Measurements from ENCODE around the gene CLDND2. TPM values are rescaled to one million over a fixed set of nuclear protein-coding genes. Genes with fewer than 3 reads are reported as not detected.
"Not testable (repeated sequence)": the region's sequence is repeated elsewhere in the genome, so short reads cannot be mapped to it uniquely, and the experiment has no call there.

CLDND2 gene, protein sequence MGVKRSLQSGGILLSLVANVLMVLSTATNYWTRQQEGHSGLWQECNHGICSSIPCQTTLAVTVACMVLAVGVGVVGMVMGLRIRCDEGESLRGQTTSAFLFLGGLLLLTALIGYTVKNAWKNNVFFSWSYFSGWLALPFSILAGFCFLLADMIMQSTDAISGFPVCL
- total RNA-seq = 1 to 10 TPM in 2 of 6 donors, under 1 TPM in 1, not detected in 3; 0.89 to 3.0 (median 1.7) TPM

DNA sequence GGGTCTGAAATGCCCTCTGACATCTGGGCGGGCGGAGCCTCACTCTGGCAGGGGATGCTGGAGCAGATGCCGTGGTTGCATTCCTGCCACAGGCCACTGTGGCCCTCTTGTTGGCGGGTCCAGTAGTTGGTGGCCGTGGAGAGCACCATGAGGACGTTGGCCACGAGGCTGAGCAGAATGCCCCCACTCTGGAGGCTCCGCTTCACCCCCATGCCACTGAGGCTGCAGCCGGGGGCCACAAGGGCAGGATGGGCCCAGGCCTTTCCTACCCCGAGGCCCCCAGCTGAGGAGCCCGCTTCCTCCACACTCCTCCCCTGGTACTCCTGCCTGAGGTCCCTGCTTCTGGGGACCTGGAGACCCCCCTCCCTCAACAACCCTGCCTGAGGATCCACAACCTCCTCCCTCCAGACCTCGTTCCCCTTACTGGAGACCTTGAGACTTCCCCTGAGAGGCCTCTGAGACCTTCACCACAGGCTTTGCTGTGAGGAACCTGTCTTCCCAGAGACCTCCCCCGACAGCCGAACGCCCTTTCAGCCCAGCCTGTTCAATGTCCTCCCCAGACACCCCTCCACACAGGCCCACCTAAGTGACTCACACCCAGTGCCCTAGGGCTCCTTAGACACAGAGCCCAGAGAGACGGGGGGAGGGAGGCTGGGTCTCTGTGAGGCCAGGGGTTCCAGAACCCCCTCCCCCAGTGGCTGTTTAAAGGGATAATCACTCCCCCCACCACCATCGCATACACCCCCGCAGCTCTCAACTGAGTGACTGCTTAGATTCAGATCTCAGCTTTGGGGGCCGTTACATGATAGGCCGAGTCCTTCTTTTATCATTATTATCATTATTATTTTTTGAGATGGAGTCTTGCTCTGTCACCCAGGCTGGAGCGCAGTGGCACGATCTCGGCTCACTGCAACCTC lies at the start of gene CLDND2:
Gene CLDND2 (minus strand): TSS at position 638 of the 917 bp plus-strand sequence. CDS start 426 bp downstream, at position 212.
- H3K27ac ChIP-seq = peak within 1 kb of the TSS; percentile 69 to 99 (median 92)
- ATAC-seq (ENCODE audit: low FRiP score in 2 of 2) = no peak
- H3K9me3 ChIP-seq = no peaks in the 10 kb centered on the region
- WGBS, 2 donors = 57 to 72% methylated on average over 14 to 21 of the region's 23 CpGs
- TF ChIP-seq POLR2A (IDR thresholded peaks at IDR 0.05) (no peak), EP300 (IDR thresholded peaks at IDR 0.05) (no peak), POLR2AphosphoS5 (IDR thresholded peaks at IDR 0.05) (no peak)
- TF ChIP-seq, protein P1, sequence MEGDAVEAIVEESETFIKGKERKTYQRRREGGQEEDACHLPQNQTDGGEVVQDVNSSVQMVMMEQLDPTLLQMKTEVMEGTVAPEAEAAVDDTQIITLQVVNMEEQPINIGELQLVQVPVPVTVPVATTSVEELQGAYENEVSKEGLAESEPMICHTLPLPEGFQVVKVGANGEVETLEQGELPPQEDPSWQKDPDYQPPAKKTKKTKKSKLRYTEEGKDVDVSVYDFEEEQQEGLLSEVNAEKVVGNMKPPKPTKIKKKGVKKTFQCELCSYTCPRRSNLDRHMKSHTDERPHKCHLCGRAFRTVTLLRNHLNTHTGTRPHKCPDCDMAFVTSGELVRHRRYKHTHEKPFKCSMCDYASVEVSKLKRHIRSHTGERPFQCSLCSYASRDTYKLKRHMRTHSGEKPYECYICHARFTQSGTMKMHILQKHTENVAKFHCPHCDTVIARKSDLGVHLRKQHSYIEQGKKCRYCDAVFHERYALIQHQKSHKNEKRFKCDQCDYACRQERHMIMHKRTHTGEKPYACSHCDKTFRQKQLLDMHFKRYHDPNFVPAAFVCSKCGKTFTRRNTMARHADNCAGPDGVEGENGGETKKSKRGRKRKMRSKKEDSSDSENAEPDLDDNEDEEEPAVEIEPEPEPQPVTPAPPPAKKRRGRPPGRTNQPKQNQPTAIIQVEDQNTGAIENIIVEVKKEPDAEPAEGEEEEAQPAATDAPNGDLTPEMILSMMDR (IDR thresholded peaks at IDR 0.05) = no peak
- H3K4me3 ChIP-seq = peak within 1 kb of the TSS; percentile 64 to 86 (median 70)
- peaks cover 16 to 29% (median 25%) of the 10 kb centered on the region in 4 donors for H3K4me1 ChIP-seq
- no peaks in the 10 kb centered on the region for H3K36me3 ChIP-seq
- DNase-seq = no peak
- H3K27me3 ChIP-seq = no peaks in the 10 kb centered on the region

DNA sequence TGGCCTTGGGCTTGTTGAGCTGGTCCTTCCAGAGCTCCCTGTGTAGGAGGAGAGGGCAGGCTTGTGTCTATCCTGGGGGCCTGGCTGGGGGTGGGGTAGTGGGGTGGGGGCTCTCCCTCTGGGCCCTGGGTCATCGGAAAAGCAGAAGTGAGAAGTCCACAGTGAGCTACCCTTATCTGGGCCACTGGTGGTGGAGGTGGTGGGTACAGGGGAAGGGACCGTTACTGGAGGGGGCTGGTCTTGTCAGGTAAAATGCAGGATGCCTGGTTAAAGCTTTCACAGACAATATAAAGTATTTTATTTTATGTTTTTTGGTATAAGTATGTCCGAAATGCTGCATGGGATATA lies 49.0 kb upstream of the CLDND2 start:
- Histone ChIP-seq H3K27ac (peak overlapping the region; percentile 67 to 80 (median 77)), H3K9me3 (no peaks in the 10 kb centered on the region), H3K27me3 (peaks cover 0 to 3% (median 0%) of the 10 kb centered on the region in 4 donors), H3K4me1 (peaks cover 0 to 9% (median 3%) of the 10 kb centered on the region in 4 donors), H3K36me3 (no peaks in the 10 kb centered on the region), H3K4me3 (no peak overlapping the region)
- no peak for DNase-seq
- TF ChIP-seq, protein P1 (IDR thresholded peaks at IDR 0.05) = no peak
- TF ChIP-seq POLR2A (IDR thresholded peaks at IDR 0.05) (no peak), POLR2AphosphoS5 (IDR thresholded peaks at IDR 0.05) (no peak), EP300 (IDR thresholded peaks at IDR 0.05) (no peak)
- ATAC-seq (ENCODE audit: low FRiP score in 2 of 2) = no peak
- WGBS, 2 donors = 65% methylated on average over 3 of the region's 3 CpGs

DNA sequence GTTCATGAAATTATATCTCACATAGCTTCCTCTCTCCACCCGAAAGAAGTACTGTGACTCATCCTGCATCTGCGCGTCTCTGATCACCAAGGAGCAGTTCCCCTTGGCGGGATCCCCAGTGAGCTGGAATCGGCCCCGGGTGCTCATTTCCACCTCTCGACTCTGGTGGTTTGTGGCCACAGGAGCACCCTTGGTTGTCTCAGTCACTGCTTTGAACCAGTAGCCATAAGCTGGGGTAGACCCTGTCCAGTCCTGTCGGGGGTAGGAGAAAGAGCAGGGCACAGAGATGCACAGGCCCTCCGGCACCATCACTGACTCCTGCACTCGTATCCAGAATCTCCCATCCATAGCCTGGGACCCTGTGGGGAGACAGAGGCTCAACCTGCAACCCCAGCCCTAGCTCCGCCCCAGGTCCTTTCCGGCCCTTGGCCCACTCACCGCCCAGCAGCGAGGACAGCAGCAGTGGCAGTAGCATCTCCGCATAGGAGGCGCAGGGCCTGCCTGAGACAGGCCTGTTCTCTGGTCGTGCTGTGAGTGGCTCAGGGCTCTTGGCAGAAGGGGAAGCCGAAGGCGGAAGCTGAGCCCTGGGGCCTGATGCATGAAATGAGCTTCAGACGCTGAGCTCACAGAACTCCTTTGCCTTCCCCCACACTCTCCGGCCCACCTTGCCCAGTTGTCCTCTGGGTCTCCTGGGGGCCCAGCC lies 48.5 kb upstream of the CLDND2 start, which contains the start of gene SIGLEC10:
Gene SIGLEC10 (minus strand): TSS at position 536 of the 703 bp plus-strand sequence. CDS start 61 bp downstream, at position 475.
- H3K27me3 ChIP-seq = peaks cover 0 to 3% (median 0%) of the 10 kb centered on the region in 4 donors
- ATAC-seq (ENCODE audit: low FRiP score in 2 of 2) = peak; percentile 64 to 78
- H3K36me3 ChIP-seq = no peaks in the 10 kb centered on the region
- peak within 1 kb of the TSS; percentile 67 to 80 (median 77) for H3K27ac ChIP-seq
- no peaks in the 10 kb centered on the region for H3K9me3 ChIP-seq
- peaks cover 0 to 9% (median 3%) of the 10 kb centered on the region in 4 donors for H3K4me1 ChIP-seq
- peak; percentile 75 to 77 for DNase-seq
- 42 to 47% methylated on average over 15 to 21 of the region's 21 CpGs for WGBS, 2 donors
- TF ChIP-seq POLR2A (IDR thresholded peaks at IDR 0.05) (peak in 1 of 4 donors; percentile 53), POLR2AphosphoS5 (IDR thresholded peaks at IDR 0.05) (no peak)
- peak within 1 kb of the TSS in 2 of 4 donors; percentile 13 to 38 for H3K4me3 ChIP-seq

DNA sequence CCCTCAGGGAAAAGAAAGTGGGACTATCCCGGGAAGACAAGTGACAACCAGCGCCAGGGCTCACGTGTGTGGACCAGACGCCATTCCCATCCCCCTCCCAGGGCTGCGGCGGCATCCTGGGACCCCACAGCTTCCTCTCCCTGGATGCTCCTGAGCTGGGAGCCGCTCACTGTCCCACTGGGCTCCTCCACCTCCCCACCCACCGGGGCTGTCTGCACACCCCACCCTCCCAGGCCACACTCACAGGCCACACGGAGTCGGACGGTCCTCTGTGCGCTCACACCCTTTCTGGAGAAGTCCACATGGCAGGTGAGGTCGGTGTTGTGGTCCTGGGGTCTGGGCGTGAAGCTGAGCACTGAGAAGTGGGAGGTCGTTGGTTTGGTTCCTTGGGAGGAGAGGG lies 47.6 kb upstream of the CLDND2 start:
- H3K36me3 ChIP-seq; ATAC-seq (ENCODE audit: low FRiP score in 2 of 2); H3K27me3 ChIP-seq; H3K4me1 ChIP-seq; H3K9me3 ChIP-seq: not testable (repeated sequence)
- WGBS, 2 donors = 74 to 82% methylated on average over 6 to 14 of the region's 15 CpGs
- peak overlapping the region; percentile 67 to 80 (median 77) for H3K27ac ChIP-seq
- H3K4me3 ChIP-seq = peak overlapping the region in 1 of 4 donors; percentile 38
- DNase-seq = peak in 1 of 2 donors; percentile 64

DNA sequence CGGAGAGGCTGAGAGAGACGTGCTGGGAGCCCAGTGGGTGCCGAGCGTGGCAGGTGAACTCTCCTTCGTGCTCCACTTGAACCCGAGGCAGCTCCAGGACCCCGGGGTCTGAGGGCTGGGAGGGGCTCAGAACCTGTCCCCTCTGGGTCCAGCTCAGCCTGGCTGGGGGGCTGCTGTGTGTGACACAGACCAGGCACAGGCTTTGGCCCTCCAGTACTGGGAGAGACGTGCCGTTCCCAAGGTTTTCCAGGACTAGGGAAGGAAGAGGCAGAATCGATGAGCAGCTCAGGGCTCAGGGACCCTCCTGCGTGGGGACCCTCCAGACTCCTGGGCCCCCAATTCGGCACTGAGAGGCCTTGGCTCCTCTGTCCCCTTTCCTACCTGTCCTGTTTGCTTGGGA lies 46.4 kb upstream of the CLDND2 start:
- Histone ChIP-seq H3K27ac (no peak overlapping the region), H3K36me3 (no peaks in the 10 kb centered on the region), H3K4me1 (no peaks in the 10 kb centered on the region), H3K27me3 (no peaks in the 10 kb centered on the region), H3K4me3 (no peak overlapping the region), H3K9me3 (no peaks in the 10 kb centered on the region)
- no peak for ATAC-seq (ENCODE audit: low FRiP score in 2 of 2)
- TF ChIP-seq POLR2AphosphoS5 (IDR thresholded peaks at IDR 0.05) (no peak), POLR2A (IDR thresholded peaks at IDR 0.05) (no peak), EP300 (IDR thresholded peaks at IDR 0.05) (no peak)
- TF ChIP-seq, protein P1 (IDR thresholded peaks at IDR 0.05) = no peak
- no peak for DNase-seq
- 81 to 89% methylated on average over 3 to 12 of the region's 12 CpGs for WGBS, 2 donors

Data from upper lobe of left lung (tissue), 6 donors.